H1 (cell line): ENCODE data around the gene TCF7L2. TPM values are rescaled to one million over a fixed set of nuclear protein-coding genes. Genes with fewer than 3 reads are reported as not detected.

Experiments
- BRCA1 ChIP-seq: IDR thresholded peaks from 2 replicates; pipeline ENCODE4 v1.6.1; 2012; ENCODE audit warnings: low read depth, low read length, improper control_type of control experiment
- CHD7 ChIP-seq: fragments of 300-600 bp; sonication (generic); IDR thresholded peaks from 2 replicates; pipeline ENCODE4 v1.7.1; 2012; ENCODE audit warnings: low read length, moderate library complexity, mild to moderate bottlenecking, inconsistent platforms; ENCODE audit not compliant: insufficient replicate concordance
- CREB1 ChIP-seq: IDR thresholded peaks from 2 replicates; pipeline ENCODE4 v1.6.1; 2012; ENCODE audit warnings: inconsistent platforms
- EZH2 ChIP-seq: fragments of 200-600 bp; sonication (generic); IDR thresholded peaks from 2 replicates; pipeline ENCODE4 v1.7.1; 2012; ENCODE audit warnings: low read depth, mild to moderate bottlenecking, moderate library complexity, low read length, inconsistent platforms; ENCODE audit not compliant: severe bottlenecking
- JUND ChIP-seq: IDR thresholded peaks from 2 replicates; pipeline ENCODE4 v1.6.1; 2011; ENCODE audit warnings: mild to moderate bottlenecking, improper control_type of control experiment, low read length
- RNF2 ChIP-seq: fragments of 200-900, 300-1000 bp; sonication (generic); IDR thresholded peaks from 2 replicates; pipeline ENCODE4 v1.7.1; 2016; ENCODE audit warnings: borderline replicate concordance, low read depth, mild to moderate bottlenecking, antibody characterized with exemption, low read length; ENCODE audit not compliant: poor library complexity, severe bottlenecking; ENCODE audit errors: missing control alignments
- SP1 ChIP-seq: IDR thresholded peaks from 2 replicates; pipeline ENCODE4 v1.6.1; 2011; ENCODE audit warnings: low read depth, low read length
- polyA plus RNA-seq, 7 experiments: library from polyadenylated mRNA; depleted of rRNA in 3 of 7; stranded (reverse) in 5 of 7; unstranded in 2 of 7; fragments of >200 nt in 5 of 7; fragments of 200-250 nt in 2 of 7; gene quantifications; 1 replicate in 5 of 7; 2 replicates in 1 of 7; 4 replicates in 1 of 7; pipeline versions ENCODE4 v1.2.1 to v1.2.3, GENCODE V29; 2011 to 2013; ENCODE audit warnings: missing spikeins in 2 of 7, mixed read lengths in 2 of 7
- total RNA-seq: library from RNA; stranded (reverse); fragmentation: NEBNext Ultra II Directional; extraction: Animal tissue kit (Norgen Biotek cat#: 25700); gene quantifications from 2 replicates; pipeline ENCODE4 v1.2.1, GENCODE V29; 2021

TCF7L2 gene
- total and polyA plus RNA-seq, 2 of the 8 experiments (the other 6 are each of a cell fraction or from before 2014, with no cell fraction given), result 33.9 to 67.3 TPM

DNA sequence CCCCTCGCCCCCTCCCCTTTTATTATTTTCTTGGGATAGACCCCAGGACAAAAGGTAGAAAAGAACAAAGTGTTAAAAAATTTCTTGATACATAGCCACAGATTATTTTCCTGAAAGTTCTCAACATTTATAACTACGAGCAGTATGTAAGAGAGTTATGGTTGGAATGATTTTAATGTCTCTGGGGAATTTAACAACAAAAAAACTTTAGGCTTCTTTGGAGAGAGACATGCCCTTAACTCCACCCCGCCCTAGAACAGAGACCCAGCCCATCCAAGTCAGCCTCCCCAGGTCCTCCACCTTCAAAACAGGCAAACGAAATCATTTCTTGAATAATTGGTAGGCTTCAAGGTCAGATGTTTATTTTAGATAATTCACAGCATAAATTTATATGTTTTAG is 97.1 kb downstream of the TCF7L2 start (continued):
- TF ChIP-seq CHD7, result no peak
- TF ChIP-seq EZH2, result no peak
- TF ChIP-seq RNF2, result no peak
- TF ChIP-seq CREB1, result no peak
- TF ChIP-seq BRCA1, result no peak
- TF ChIP-seq SP1, result no peak
- no peak for TF ChIP-seq JUND
